Measurements from ENCODE around the gene RALGAPA1.

GRCh38 chr14:35678403-35679028 lies 130.6 kb downstream of the RALGAPA1 start:
- TF ChIP-seq CTCF (IDR thresholded peaks at IDR 0.05) (no peak), POLR2A (IDR thresholded peaks at IDR 0.05) (no peak)
